Effector memory CD4-positive, alpha-beta T cell (primary cell): Measurements from ENCODE around the gene PARD6G.

Experiments
- DNase-seq, 3 donors: peaks; one replicate each; pipeline ENCODE4 v3.0.0-alpha.2; 2020
- H3K27ac ChIP-seq: 2 replicates; pipeline ENCODE4 v1.7.0; 2013; ENCODE audit warnings: mild to moderate bottlenecking, low read length, moderate library complexity; ENCODE audit not compliant: insufficient read depth, poor library complexity, severe bottlenecking
- H3K27me3 ChIP-seq: replicated peaks from 2 replicates; pipeline ENCODE4 v1.7.0; 2013; ENCODE audit warnings: mild to moderate bottlenecking, low read length; ENCODE audit not compliant: insufficient read depth, control insufficient read depth, poor library complexity, severe bottlenecking
- H3K36me3 ChIP-seq: 2 replicates; pipeline ENCODE4 v1.7.0; 2013; ENCODE audit warnings: mild to moderate bottlenecking, low read length, moderate library complexity; ENCODE audit not compliant: control insufficient read depth, insufficient read depth
- H3K4me1 ChIP-seq: 2 replicates; pipeline ENCODE4 v1.7.0; 2013; ENCODE audit warnings: low read length, mild to moderate bottlenecking; ENCODE audit not compliant: control insufficient read depth, insufficient read depth, poor library complexity, severe bottlenecking
- H3K4me3 ChIP-seq: 2 replicates; pipeline ENCODE4 v1.7.0; 2013; ENCODE audit warnings: low read length, low read depth, mild to moderate bottlenecking; ENCODE audit not compliant: insufficient read depth, poor library complexity, severe bottlenecking
- H3K9me3 ChIP-seq: 2 replicates; pipeline ENCODE4 v1.7.0; 2013; ENCODE audit warnings: mild to moderate bottlenecking, low read length, moderate library complexity; ENCODE audit not compliant: control insufficient read depth

The PARD6G gene

GRCh38 chr18:80172056-80172455 lies 75.3 kb downstream of the PARD6G start:
- H3K9me3 ChIP-seq = no peaks in the 10 kb centered on the region
- no peak overlapping the region for H3K4me3 ChIP-seq
- DNase-seq = no peak
- H3K36me3 ChIP-seq = no peaks in the 10 kb centered on the region
- H3K27ac ChIP-seq = no peak overlapping the region
- H3K4me1 ChIP-seq = peaks cover 6% of the 10 kb centered on the region
- no peaks in the 10 kb centered on the region for H3K27me3 ChIP-seq

- peak in 1 of 3 donors; percentile 27 for DNase-seq
- no peak overlapping the region for H3K27ac ChIP-seq
- no peaks in the 10 kb centered on the region for H3K36me3 ChIP-seq
- no peaks in the 10 kb centered on the region for H3K27me3 ChIP-seq
- H3K9me3 ChIP-seq = no peaks in the 10 kb centered on the region
- peaks cover 6% of the 10 kb centered on the region for H3K4me1 ChIP-seq
- H3K4me3 ChIP-seq = no peak overlapping the region
Measured at GRCh38 chr18:80171054-80171872, 76.1 kb downstream of the PARD6G start.

GRCh38 chr18:80170395-80171053 lies 76.8 kb downstream of the PARD6G start:
- DNase-seq = no peak
- no peak overlapping the region for H3K27ac ChIP-seq
- H3K4me1 ChIP-seq = peaks cover 6% of the 10 kb centered on the region
- H3K4me3 ChIP-seq = no peak overlapping the region
- no peaks in the 10 kb centered on the region for H3K27me3 ChIP-seq
- H3K9me3 ChIP-seq = no peaks in the 10 kb centered on the region
- H3K36me3 ChIP-seq = no peaks in the 10 kb centered on the region

GRCh38 chr18:80169607-80170006 lies 77.7 kb downstream of the PARD6G start:
- H3K4me1 ChIP-seq = peaks cover 6% of the 10 kb centered on the region
- H3K36me3 ChIP-seq = no peaks in the 10 kb centered on the region
- no peak overlapping the region for H3K27ac ChIP-seq
- no peaks in the 10 kb centered on the region for H3K9me3 ChIP-seq
- no peak overlapping the region for H3K4me3 ChIP-seq
- no peaks in the 10 kb centered on the region for H3K27me3 ChIP-seq
- no peak for DNase-seq

GRCh38 chr18:80168982-80169381 lies 78.3 kb downstream of the PARD6G start:
- no peak overlapping the region for H3K4me3 ChIP-seq
- H3K27me3 ChIP-seq = no peaks in the 10 kb centered on the region
- no peak for DNase-seq

GRCh38 chr18:80168346-80168745 lies 79.0 kb downstream of the PARD6G start:
- Histone ChIP-seq H3K36me3 (no peaks in the 10 kb centered on the region), H3K9me3 (no peaks in the 10 kb centered on the region), H3K4me1 (peaks cover 6% of the 10 kb centered on the region), H3K4me3 (no peak overlapping the region), H3K27ac (no peak overlapping the region), H3K27me3 (no peaks in the 10 kb centered on the region)
- no peak for DNase-seq

More at GRCh38 chr18:80168982-80169381, 78.3 kb downstream of the PARD6G start:
- Histone ChIP-seq H3K27ac (no peak overlapping the region), H3K4me1 (peaks cover 6% of the 10 kb centered on the region), H3K9me3 (no peaks in the 10 kb centered on the region), H3K36me3 (no peaks in the 10 kb centered on the region)

GRCh38 chr18:80167931-80168330 lies 79.4 kb downstream of the PARD6G start:
- Histone ChIP-seq H3K36me3 (no peaks in the 10 kb centered on the region), H3K4me1 (peaks cover 6% of the 10 kb centered on the region), H3K27me3 (no peaks in the 10 kb centered on the region), H3K27ac (no peak overlapping the region), H3K9me3 (no peaks in the 10 kb centered on the region), H3K4me3 (no peak overlapping the region)
- no peak for DNase-seq

GRCh38 chr18:80167331-80167730 lies 80.0 kb downstream of the PARD6G start:
- Histone ChIP-seq H3K4me3 (no peak overlapping the region), H3K36me3 (no peaks in the 10 kb centered on the region), H3K27me3 (no peaks in the 10 kb centered on the region), H3K4me1 (peaks cover 6% of the 10 kb centered on the region), H3K9me3 (no peaks in the 10 kb centered on the region), H3K27ac (no peak overlapping the region)
- no peak for DNase-seq

GRCh38 chr18:80166725-80167124 lies 80.6 kb downstream of the PARD6G start:
- Histone ChIP-seq H3K4me3 (no peak overlapping the region), H3K9me3 (no peaks in the 10 kb centered on the region), H3K27ac (no peak overlapping the region), H3K27me3 (no peaks in the 10 kb centered on the region), H3K4me1 (peaks cover 6% of the 10 kb centered on the region), H3K36me3 (no peaks in the 10 kb centered on the region)
- DNase-seq = no peak

GRCh38 chr18:80166240-80166639 lies 81.1 kb downstream of the PARD6G start:
- H3K9me3 ChIP-seq = no peaks in the 10 kb centered on the region
- peaks cover 3% of the 10 kb centered on the region for H3K4me1 ChIP-seq
- H3K4me3 ChIP-seq = no peak overlapping the region
- H3K27ac ChIP-seq = no peak overlapping the region
- no peak for DNase-seq
- no peaks in the 10 kb centered on the region for H3K36me3 ChIP-seq
- no peaks in the 10 kb centered on the region for H3K27me3 ChIP-seq
